Activated naive CD4-positive, alpha-beta T cell treated with anti-CD3 and anti-CD28 coated beads for 36 hours (primary cell): ENCODE results near the gene SEMA4G. TPM values are rescaled to one million over a fixed set of nuclear protein-coding genes. Genes with fewer than 3 reads are reported as not detected.

ENCODE experiments used
- CTCF ChIA-PET: fragments of 350-600 bp; sonication (Branson Sonifier 250); formaldehyde crosslinking; loops from one replicate; lab custom pipeline; 2021; ENCODE audit warnings: antibody characterized with exemption; lab: Charles Lee
- DNase-seq: peaks from one replicate; pipeline ENCODE4 v3.0.0-alpha.2; 2020
- H3K27ac Mint-ChIP-seq: one replicate; pipeline ENCODE4 v1.8.0; 2021; ENCODE audit warnings: mild to moderate bottlenecking, mixed read lengths
- H3K27me3 Mint-ChIP-seq: one replicate; pipeline ENCODE4 v1.8.0; 2021; ENCODE audit warnings: low read depth, mixed read lengths
- H3K36me3 Mint-ChIP-seq: one replicate; pipeline ENCODE4 v1.8.0; 2021; ENCODE audit warnings: low read depth, mixed read lengths
- H3K4me1 Mint-ChIP-seq: one replicate; pipeline ENCODE4 v1.8.0; 2021; ENCODE audit warnings: low read depth, mixed read lengths
- H3K4me3 Mint-ChIP-seq: one replicate; pipeline ENCODE4 v1.8.0; 2021; ENCODE audit warnings: mild to moderate bottlenecking, moderate library complexity, mixed read lengths
- H3K9me3 Mint-ChIP-seq: one replicate; pipeline ENCODE4 v1.8.0; 2021; ENCODE audit warnings: mixed read lengths
- intact Hi-C: fragments of 100-400 bp; cut with micrococcal nuclease; formaldehyde crosslinking; loops from one replicate; pipeline ENCODE4 v1.15.1; 2023
- total RNA-seq, 2 experiments: library from RNA; stranded (reverse); gene quantifications; one replicate each; pipeline ENCODE4 v1.2.3, GENCODE V29; 2021

SEMA4G gene
- total RNA-seq, 2 experiments from 2014 or later: 0.48 to 0.59 TPM

GRCh38 chr10:101002456-101002855 lies 33.2 kb downstream of the SEMA4G start:
- CTCF ChIA-PET: interaction anchor here (1.3 to 1.6 kb wide), 5 partner anchors 9 to 39 kb away, joined by 3 to 7 read pairs (median 6); no protein-coding TSS in a partner anchor
- intact Hi-C loops: no loop called here
- DNase-seq: no peak
- no peak overlapping the region for H3K4me3 Mint-ChIP-seq
- no peaks in the 10 kb centered on the region for H3K9me3 Mint-ChIP-seq
- H3K4me1 Mint-ChIP-seq: peaks cover 10% of the 10 kb centered on the region
- no peaks in the 10 kb centered on the region for H3K36me3 Mint-ChIP-seq
- H3K27me3 Mint-ChIP-seq: no peaks in the 10 kb centered on the region
- no peak overlapping the region for H3K27ac Mint-ChIP-seq

- Mint-ChIP-seq H3K27me3 (no peaks in the 10 kb centered on the region), H3K27ac (no peak overlapping the region), H3K4me1 (peaks cover 4% of the 10 kb centered on the region), H3K9me3 (no peaks in the 10 kb centered on the region), H3K4me3 (no peak overlapping the region), H3K36me3 (no peaks in the 10 kb centered on the region)
- intact Hi-C loops: no loop called here
- CTCF ChIA-PET: interaction anchor here (0.8 to 3.5 kb wide), 8 partner anchors 9 to 72 kb away, joined by 3 to 18 read pairs (median 3); partner anchors contain the start of genes PDZD7 and SFXN3
- no peak for DNase-seq
These were observed 34.4 kb downstream of the SEMA4G start for GRCh38 chr10:101003639-101004206.

GRCh38 chr10:101005361-101005760 lies 36.1 kb downstream of the SEMA4G start:
- no peaks in the 10 kb centered on the region for H3K36me3 Mint-ChIP-seq
- DNase-seq: no peak
- no peak overlapping the region for H3K27ac Mint-ChIP-seq
- CTCF ChIA-PET: interaction anchor here (0.5 to 4.6 kb wide), 3 partner anchors 9 to 69 kb away, joined by 3 to 30 read pairs (median 18); no protein-coding TSS in a partner anchor
- H3K4me3 Mint-ChIP-seq: no peak overlapping the region
- H3K27me3 Mint-ChIP-seq: no peaks in the 10 kb centered on the region
- intact Hi-C loops: no loop called here
- peaks cover 3% of the 10 kb centered on the region for H3K4me1 Mint-ChIP-seq
- H3K9me3 Mint-ChIP-seq: no peaks in the 10 kb centered on the region

DNA sequence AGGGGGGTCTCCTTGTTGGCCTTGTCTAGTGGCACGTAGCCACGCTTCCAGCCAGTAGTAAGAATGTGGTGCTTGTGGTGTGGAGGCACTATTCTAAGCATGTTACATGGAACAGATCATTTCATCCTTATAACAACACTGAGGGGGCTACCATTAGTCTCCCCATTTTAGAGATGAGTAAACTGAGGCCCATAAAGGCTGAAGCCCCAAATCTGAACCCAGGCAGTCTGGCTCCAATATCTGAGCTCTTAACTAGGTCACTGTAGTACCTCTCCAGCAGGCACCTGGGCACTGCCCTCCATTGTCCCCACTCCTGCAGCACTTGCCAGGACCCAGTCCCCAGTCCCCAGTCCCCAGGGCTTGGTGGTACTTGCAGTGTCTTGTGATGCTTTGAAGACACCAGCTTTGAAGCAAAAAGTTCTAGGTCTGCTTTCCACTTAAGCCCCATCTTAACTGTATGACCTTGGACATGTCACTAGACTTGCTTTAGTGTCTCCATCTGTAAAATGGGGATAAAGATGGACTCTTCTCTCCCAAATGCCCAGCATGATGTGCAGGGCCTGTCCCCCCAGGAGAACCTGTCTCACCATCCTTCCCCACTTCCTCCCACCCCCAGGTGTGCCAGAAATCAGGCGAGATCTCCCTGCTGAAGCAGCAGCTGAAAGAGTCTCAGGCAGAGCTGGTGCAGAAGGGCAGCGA lies 36.7 kb downstream of the SEMA4G start:
- intact Hi-C loops: no loop called here
- Mint-ChIP-seq H3K9me3 (no peaks in the 10 kb centered on the region), H3K36me3 (no peaks in the 10 kb centered on the region), H3K27ac (no peak overlapping the region), H3K27me3 (no peaks in the 10 kb centered on the region), H3K4me1 (peaks cover 1% of the 10 kb centered on the region), H3K4me3 (no peak overlapping the region)
- no peak for DNase-seq
- CTCF ChIA-PET: interaction anchor here (0.5 to 4.6 kb wide), 6 partner anchors 9 to 444 kb away, joined by 3 to 30 read pairs (median 5); no protein-coding TSS in a partner anchor

DNA sequence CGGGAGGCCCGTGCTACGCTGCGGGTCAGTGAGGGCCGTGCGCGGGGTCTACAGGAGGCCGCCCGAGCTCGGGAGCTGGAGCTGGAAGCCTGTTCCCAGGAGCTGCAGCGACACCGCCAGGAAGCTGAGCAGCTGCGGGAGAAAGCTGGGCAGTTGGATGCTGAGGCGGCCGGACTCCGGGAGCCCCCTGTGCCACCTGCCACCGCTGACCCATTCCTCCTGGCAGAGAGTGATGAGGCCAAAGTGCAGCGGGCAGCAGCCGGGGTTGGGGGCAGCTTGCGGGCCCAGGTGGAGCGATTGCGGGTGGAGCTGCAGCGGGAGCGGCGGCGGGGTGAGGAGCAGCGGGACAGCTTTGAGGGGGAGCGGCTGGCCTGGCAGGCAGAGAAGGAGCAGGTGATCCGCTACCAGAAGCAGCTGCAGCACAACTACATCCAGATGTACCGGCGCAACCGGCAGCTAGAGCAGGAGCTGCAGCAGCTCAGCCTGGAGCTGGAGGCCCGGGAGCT lies 37.3 kb downstream of the SEMA4G start:
- Mint-ChIP-seq H3K27ac (no peak overlapping the region), H3K4me1 (no peaks in the 10 kb centered on the region), H3K36me3 (no peaks in the 10 kb centered on the region), H3K4me3 (no peak overlapping the region), H3K27me3 (no peaks in the 10 kb centered on the region), H3K9me3 (no peaks in the 10 kb centered on the region)
- intact Hi-C loops: no loop called here
- CTCF ChIA-PET: interaction anchor here (0.6 to 4.6 kb wide), 6 partner anchors 8 to 444 kb away, joined by 3 to 30 read pairs (median 5); no protein-coding TSS in a partner anchor
- DNase-seq: no peak

DNA sequence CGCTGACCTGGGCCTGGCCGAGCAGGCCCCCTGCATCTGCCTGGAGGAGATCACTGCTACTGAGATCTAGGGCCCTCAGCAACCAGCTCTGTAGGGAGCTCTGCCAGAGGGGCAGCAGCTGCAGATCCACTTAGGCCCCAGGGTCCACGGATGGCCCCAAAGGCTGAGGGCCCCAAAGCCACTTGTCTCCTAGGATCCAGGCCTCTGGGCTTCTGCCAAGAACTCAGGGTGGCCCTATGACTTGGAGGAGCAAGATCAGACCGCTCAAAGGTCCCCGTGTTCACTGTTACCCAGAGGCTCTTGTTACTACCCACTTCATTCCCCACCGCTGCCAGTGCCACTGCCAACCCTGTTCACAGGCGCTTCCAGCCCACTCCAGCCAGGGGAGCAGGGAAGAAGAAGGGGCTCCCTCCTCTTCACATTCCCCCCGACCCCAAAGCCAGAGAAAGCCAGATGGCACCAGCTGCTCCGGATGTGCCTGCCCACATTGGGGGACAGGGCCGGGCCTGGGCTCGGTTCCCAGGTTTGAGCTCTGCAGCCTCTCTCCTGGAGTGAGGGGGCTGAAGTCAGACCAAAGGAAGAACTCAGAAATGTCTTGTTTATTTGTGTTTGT lies 37.9 kb downstream of the SEMA4G start:
- H3K36me3 Mint-ChIP-seq: no peaks in the 10 kb centered on the region
- no peaks in the 10 kb centered on the region for H3K27me3 Mint-ChIP-seq
- no peaks in the 10 kb centered on the region for H3K4me1 Mint-ChIP-seq
- CTCF ChIA-PET: interaction anchor here (1.5 to 4.6 kb wide), 4 partner anchors 7 to 445 kb away, joined by 3 to 30 read pairs (median 11); no protein-coding TSS in a partner anchor
- H3K9me3 Mint-ChIP-seq: no peaks in the 10 kb centered on the region
- no peak overlapping the region for H3K4me3 Mint-ChIP-seq
- no peak for DNase-seq
- intact Hi-C loops: no loop called here
- H3K27ac Mint-ChIP-seq: no peak overlapping the region

DNA sequence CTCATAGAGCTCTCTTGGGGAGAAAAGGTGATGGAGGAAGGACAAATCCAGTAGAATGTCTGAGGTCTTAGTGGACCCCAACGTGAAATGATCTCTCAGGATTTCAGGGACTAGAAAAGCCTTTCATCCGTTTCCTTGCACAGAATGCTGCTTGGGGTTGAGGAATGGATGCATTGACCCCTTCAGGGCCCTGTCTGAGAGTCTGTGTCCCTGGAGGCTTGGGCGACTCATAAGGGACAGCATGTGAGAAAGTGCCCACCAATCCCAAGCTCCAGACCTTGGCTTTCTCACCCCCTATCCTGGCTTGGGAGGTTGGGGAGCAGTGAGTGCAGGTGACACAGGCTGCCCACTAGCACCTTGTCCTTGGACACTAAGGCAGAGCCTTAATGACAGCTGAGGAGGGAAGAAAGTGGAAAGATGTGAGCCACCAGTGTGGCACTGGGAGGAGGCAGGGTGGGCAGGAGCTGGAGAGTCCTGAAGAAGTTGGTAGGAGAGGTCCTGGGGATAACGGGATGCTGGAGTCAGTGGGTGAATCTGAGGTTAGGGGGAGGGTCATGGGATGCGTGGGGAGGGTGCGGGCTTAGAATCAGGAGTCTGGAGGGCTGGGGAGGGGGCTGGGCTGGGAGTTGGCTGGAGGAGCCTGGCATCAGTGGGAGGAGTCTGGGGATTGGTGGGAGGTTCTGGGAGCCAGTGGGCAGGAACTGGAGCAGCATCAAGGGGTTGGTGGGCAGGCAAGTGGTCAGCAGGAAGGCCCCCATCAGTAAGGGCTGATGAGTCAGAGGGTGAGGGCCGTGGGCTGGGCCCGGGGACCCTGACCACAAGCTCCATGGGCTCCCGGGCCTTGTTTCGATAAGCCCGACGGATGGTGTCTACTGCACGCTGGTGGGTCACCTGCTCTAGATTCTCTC lies 38.9 kb downstream of the SEMA4G start:
- Mint-ChIP-seq H3K4me1 (peaks cover 5% of the 10 kb centered on the region), H3K27ac (no peak overlapping the region), H3K4me3 (no peak overlapping the region)

DNA sequence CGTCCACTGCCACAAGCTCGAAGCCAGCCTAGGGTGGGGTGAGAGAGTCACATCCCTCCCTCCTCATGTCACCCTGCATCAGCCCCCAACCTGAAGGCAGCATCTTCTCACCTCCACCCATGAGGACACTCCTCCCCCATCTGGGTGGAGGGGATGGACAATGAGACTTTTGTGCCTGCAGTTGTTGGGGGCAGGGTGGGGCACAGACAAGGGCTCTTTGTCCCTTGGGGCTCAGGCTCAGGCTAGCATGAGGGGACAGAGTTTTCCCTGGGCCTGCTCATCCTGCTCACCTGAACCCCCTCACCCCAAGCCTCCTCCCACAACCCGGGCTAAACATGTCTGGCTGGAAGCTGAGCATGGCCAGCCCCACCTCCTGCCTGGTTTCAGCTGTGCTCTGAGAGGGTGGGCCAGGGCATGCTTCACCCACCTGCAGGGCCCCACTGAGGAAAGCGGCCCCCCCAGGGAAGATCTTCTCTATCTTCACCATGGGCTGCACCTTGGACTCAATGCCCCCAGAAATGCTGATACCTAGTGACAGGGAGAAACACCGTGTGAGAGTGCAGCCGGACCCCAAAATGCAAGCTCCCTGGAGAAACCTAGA lies 39.6 kb downstream of the SEMA4G start:
- Mint-ChIP-seq H3K36me3 (no peaks in the 10 kb centered on the region), H3K4me3 (no peak overlapping the region), H3K27ac (no peak overlapping the region), H3K4me1 (peaks cover 10% of the 10 kb centered on the region), H3K9me3 (no peaks in the 10 kb centered on the region), H3K27me3 (peaks cover 5% of the 10 kb centered on the region)
- DNase-seq: no peak
- CTCF ChIA-PET: interaction anchor here (1.5 to 4.6 kb wide), 2 partner anchors 9 to 18 kb away, joined by 3 to 30 read pairs; no protein-coding TSS in a partner anchor
- intact Hi-C loops: no loop called here

More for the DNA sequence above, 38.9 kb downstream of the SEMA4G start:
- no peak for DNase-seq
- Mint-ChIP-seq H3K9me3 (no peaks in the 10 kb centered on the region), H3K27me3 (peaks cover 3% of the 10 kb centered on the region), H3K36me3 (no peaks in the 10 kb centered on the region)
- intact Hi-C loops: no loop called here
- CTCF ChIA-PET: interaction anchor here (1.5 to 4.6 kb wide), 2 partner anchors 10 kb away, joined by 3 to 30 read pairs; no protein-coding TSS in a partner anchor

GRCh38 chr10:101010329-101010728 lies 41.0 kb downstream of the SEMA4G start:
- CTCF ChIA-PET: interaction anchor here (1.5 kb wide), 1 partner anchor 19 kb away, joined by 3 read pairs; no protein-coding TSS in a partner anchor
- H3K9me3 Mint-ChIP-seq: no peaks in the 10 kb centered on the region
- H3K36me3 Mint-ChIP-seq: no peaks in the 10 kb centered on the region
- H3K27me3 Mint-ChIP-seq: peaks cover 14% of the 10 kb centered on the region
- no peak for DNase-seq
- H3K4me3 Mint-ChIP-seq: no peak overlapping the region
- no peak overlapping the region for H3K27ac Mint-ChIP-seq
- intact Hi-C loops: loop anchor here (5.0 kb wide), 3 partner anchors 43 to 268 kb away; partner anchors contain the start of gene SEMA4G
- peaks cover 12% of the 10 kb centered on the region for H3K4me1 Mint-ChIP-seq

DNA sequence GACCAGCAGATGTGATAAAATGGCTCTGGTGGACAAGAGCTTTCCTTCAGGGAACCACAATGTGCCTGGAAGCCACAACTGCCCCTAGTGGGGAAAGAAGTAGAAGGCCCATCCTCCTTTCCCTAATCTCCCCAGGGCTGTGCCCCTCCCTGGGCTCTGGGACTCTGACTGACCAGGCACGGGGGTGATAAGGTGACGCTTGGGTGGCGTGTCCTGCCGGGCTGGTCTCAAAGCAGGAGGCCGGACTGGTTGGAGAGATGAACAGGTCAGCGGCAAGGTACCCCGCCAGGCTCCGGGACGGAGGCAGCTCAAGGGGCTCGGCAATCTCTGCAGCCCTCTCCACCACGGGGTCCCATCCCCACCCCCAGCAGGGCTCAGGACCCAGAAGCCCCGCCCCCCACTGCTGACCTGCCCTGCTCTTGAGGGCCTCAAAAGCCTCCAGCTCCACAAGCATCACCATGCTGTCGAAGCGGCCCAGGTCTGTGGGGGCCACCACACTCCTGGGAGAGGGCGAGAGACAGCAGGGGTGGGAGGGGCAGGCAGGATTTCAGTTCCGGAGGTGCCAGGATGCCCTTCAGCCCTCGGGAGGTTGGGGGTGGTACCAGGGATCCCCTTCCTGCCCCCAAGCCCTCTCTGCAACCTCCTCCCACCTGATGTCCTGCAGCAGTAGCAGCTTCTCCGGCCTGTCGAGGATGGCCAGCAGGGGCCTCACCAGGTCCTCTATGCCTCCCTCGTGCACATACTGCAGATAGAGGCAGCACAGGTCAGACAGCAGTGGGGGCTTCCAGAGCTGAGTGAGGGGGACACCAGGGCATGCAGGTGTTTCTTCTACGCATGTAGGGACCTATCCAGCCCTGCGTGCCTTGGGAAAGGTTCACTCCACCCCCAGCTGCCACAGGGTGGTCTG lies 42.5 kb downstream of the SEMA4G start:
- CTCF ChIA-PET: interaction anchor here (0.9 to 1.9 kb wide), 7 partner anchors 8 to 39 kb away, joined by 3 to 11 read pairs (median 4); no protein-coding TSS in a partner anchor
- Mint-ChIP-seq H3K36me3 (no peaks in the 10 kb centered on the region), H3K4me3 (no peak overlapping the region), H3K4me1 (peaks cover 12% of the 10 kb centered on the region), H3K9me3 (no peaks in the 10 kb centered on the region), H3K27ac (no peak overlapping the region), H3K27me3 (peaks cover 21% of the 10 kb centered on the region)
- DNase-seq: no peak
- intact Hi-C loops: loop anchor here (5.0 kb wide), 3 partner anchors 44 to 269 kb away; partner anchors contain the start of gene SEMA4G
